IMR-90 (cell line): ENCODE data around the gene CDYL2. TPM values are rescaled to one million over a fixed set of nuclear protein-coding genes. Genes with fewer than 3 reads are reported as not detected.

ENCODE experiments used
- ATAC-seq: fragments of 200-7000 bp; cut with Tn5 transposase; 2 replicates; pipeline ENCODE4 v1.9.1; 2020; ENCODE audit warnings: low read depth, mild to moderate bottlenecking, moderate library complexity
- BruUV-seq: library from RNA; stranded (reverse); fragments of 400-500 nt; replicated peaks from 2 replicates; lab custom pipeline; 2021; lab: Mats Ljungman, UMichigan
- CTCF ChIA-PET: fragments of 300-600 bp; formaldehyde crosslinking; extraction: SDS; loops from one replicate; lab custom pipeline; 2021; ENCODE audit warnings: antibody characterized with exemption; lab: Yijun Ruan, JAX
- POLR2A ChIA-PET: fragments of 300-600 bp; sonication (Branson Sonifier 250); formaldehyde crosslinking; loops from one replicate; lab custom pipeline; 2022; ENCODE audit warnings: antibody characterized with exemption; ENCODE audit not compliant: unreplicated experiment; lab: Charles Lee
- DNase-seq: peaks from one replicate; pipeline ENCODE4 v3.0.0; 2013
- H2AFZ ChIP-seq: replicated peaks from 2 replicates; pipeline ENCODE3; 2013; ENCODE audit warnings: low read length, mild to moderate bottlenecking; ENCODE audit not compliant: poor library complexity
- H2AK5ac ChIP-seq: 2 replicates; pipeline ENCODE4 v1.6.1; 2013; ENCODE audit warnings: low read depth, low read length, inconsistent platforms
- H2AK9ac ChIP-seq: replicated peaks from 2 replicates; pipeline ENCODE3; 2013; ENCODE audit warnings: mild to moderate bottlenecking, low read depth, low read length, moderate library complexity; ENCODE audit not compliant: poor library complexity
- H2BK120ac ChIP-seq: 2 replicates; pipeline ENCODE4 v1.6.1; 2013; ENCODE audit warnings: low read depth, low read length, inconsistent platforms
- H2BK15ac ChIP-seq: 3 replicates; pipeline ENCODE4 v1.6.1; 2013; ENCODE audit warnings: low read depth, low read length, inconsistent platforms
- H2BK20ac ChIP-seq: 2 replicates; pipeline ENCODE4 v1.6.1; 2013; ENCODE audit warnings: low read depth, mild to moderate bottlenecking, inconsistent platforms, low read length, moderate library complexity
- H2BK5ac ChIP-seq: 2 replicates; pipeline ENCODE4 v1.6.1; 2013; ENCODE audit warnings: mild to moderate bottlenecking, low read depth, low read length, inconsistent platforms; ENCODE audit not compliant: poor library complexity, severe bottlenecking
- H3K14ac ChIP-seq: replicated peaks from 2 replicates; pipeline ENCODE4 v1.6.1; 2013; ENCODE audit warnings: low read depth, low read length, inconsistent platforms
- H3K18ac ChIP-seq: 2 replicates; pipeline ENCODE4 v1.6.1; 2013; ENCODE audit warnings: low read depth, low read length, control low read depth
- H3K23ac ChIP-seq: 2 replicates; pipeline ENCODE4 v1.6.1; 2013; ENCODE audit warnings: low read depth, low read length, inconsistent platforms
- H3K27ac ChIP-seq: 2 replicates; pipeline ENCODE4 v1.5.1; 2013; ENCODE audit warnings: mild to moderate bottlenecking, control low read depth, low read length; ENCODE audit not compliant: insufficient read depth
- H3K27me3 ChIP-seq: 2 replicates; pipeline ENCODE4 v1.6.1; 2013; ENCODE audit warnings: low read length; ENCODE audit not compliant: control insufficient read depth, insufficient read depth
- H3K36me3 ChIP-seq: 2 replicates; pipeline ENCODE4 v1.6.1; 2013; ENCODE audit warnings: low read length, mixed read lengths; ENCODE audit not compliant: control insufficient read depth, insufficient read depth
- H3K4ac ChIP-seq: 2 replicates; pipeline ENCODE4 v1.6.1; 2013; ENCODE audit warnings: low read depth, low read length, inconsistent platforms
- H3K4me1 ChIP-seq: 2 replicates; pipeline ENCODE4 v1.6.1; 2013; ENCODE audit warnings: low read length, mixed read lengths; ENCODE audit not compliant: control insufficient read depth, insufficient read depth
- H3K4me2 ChIP-seq: 2 replicates; pipeline ENCODE4 v1.6.1; 2013; ENCODE audit warnings: low read depth, mild to moderate bottlenecking, control low read depth, low read length, moderate library complexity
- H3K4me3 ChIP-seq: 2 replicates; pipeline ENCODE4 v1.5.1; 2013; ENCODE audit warnings: low read depth, mild to moderate bottlenecking, control low read depth, low read length, moderate library complexity; ENCODE audit not compliant: insufficient read depth
- H3K56ac ChIP-seq: 2 replicates; pipeline ENCODE4 v1.6.1; 2013; ENCODE audit warnings: low read length, inconsistent platforms; ENCODE audit not compliant: insufficient read depth; ENCODE audit errors: extremely low read depth
- H3K79me1 ChIP-seq, 2 experiments: 2 replicates each; pipeline ENCODE4 v1.6.1; 2013; ENCODE audit warnings: low read length in 2 of 2, inconsistent platforms in 1 of 2, low read depth in 1 of 2
- H3K9ac ChIP-seq: 2 replicates; pipeline ENCODE4 v1.6.1; 2013; ENCODE audit warnings: low read depth, low read length, control low read depth
- H3K9me1 ChIP-seq: 2 replicates; pipeline ENCODE4 v1.6.1; 2013; ENCODE audit warnings: low read length, inconsistent platforms; ENCODE audit not compliant: insufficient read depth
- H3K9me3 ChIP-seq: 2 replicates; pipeline ENCODE4 v1.6.1; 2013; ENCODE audit warnings: low read length; ENCODE audit not compliant: control insufficient read depth, insufficient read depth
- H4K20me1 ChIP-seq: 2 replicates; pipeline ENCODE4 v1.6.1; 2013; ENCODE audit warnings: low read length, inconsistent platforms; ENCODE audit not compliant: insufficient read depth
- H4K5ac ChIP-seq: 2 replicates; pipeline ENCODE4 v1.6.1; 2013; ENCODE audit warnings: mild to moderate bottlenecking, low read depth, low read length, control low read depth
- H4K8ac ChIP-seq, 2 experiments: 2 replicates each; pipeline ENCODE4 v1.6.1; 2013; ENCODE audit warnings: low read depth in 2 of 2, low read length in 2 of 2, control low read depth in 1 of 2, inconsistent platforms in 1 of 2
- H4K91ac ChIP-seq: 2 replicates; pipeline ENCODE4 v1.6.1; 2013; ENCODE audit warnings: low read depth, low read length, inconsistent platforms; ENCODE audit not compliant: insufficient read depth
- CEBPB ChIP-seq: IDR thresholded peaks from 2 replicates; pipeline ENCODE4 v1.6.1; 2012; ENCODE audit warnings: low read depth, low read length, improper control_type of control experiment
- CHD1 ChIP-seq: IDR thresholded peaks from 2 replicates; pipeline ENCODE4 v1.6.1; 2012; ENCODE audit warnings: low read depth, low read length, improper control_type of control experiment
- CTCF ChIP-seq: conservative IDR thresholded peaks from 2 replicates; pipeline ENCODE4 v1.5.1; 2012; ENCODE audit warnings: mild to moderate bottlenecking, low read depth, low read length, improper control_type of control experiment
- FOS ChIP-seq: fragments of 150-350 bp; IDR thresholded peaks from 2 replicates; pipeline ENCODE4 v1.6.1; 2016; ENCODE audit warnings: low read depth, low read length
- MAFK ChIP-seq: IDR thresholded peaks from 2 replicates; pipeline ENCODE4 v1.6.1; 2012; ENCODE audit warnings: low read depth, low read length, improper control_type of control experiment
- MAZ ChIP-seq: IDR thresholded peaks from 2 replicates; pipeline ENCODE4 v1.6.1; 2012; ENCODE audit warnings: low read depth, mild to moderate bottlenecking, low read length, improper control_type of control experiment, moderate library complexity, borderline replicate concordance
- MXI1 ChIP-seq: IDR thresholded peaks from 2 replicates; pipeline ENCODE4 v1.6.1; 2012; ENCODE audit warnings: low read depth, mild to moderate bottlenecking, low read length, moderate library complexity, borderline replicate concordance
- POLR2A ChIP-seq: IDR thresholded peaks from 2 replicates; pipeline ENCODE4 v1.6.1; 2012; ENCODE audit warnings: mild to moderate bottlenecking, low read depth, low read length
- RAD21 ChIP-seq: IDR thresholded peaks from 2 replicates; pipeline ENCODE4 v1.6.1; 2012; ENCODE audit warnings: low read length, improper control_type of control experiment
- RCOR1 ChIP-seq: IDR thresholded peaks from 2 replicates; pipeline ENCODE4 v1.6.1; 2012; ENCODE audit warnings: mild to moderate bottlenecking, low read length, improper control_type of control experiment; ENCODE audit not compliant: insufficient replicate concordance
- RFX5 ChIP-seq: IDR thresholded peaks from 2 replicates; pipeline ENCODE4 v1.8.0; 2012; ENCODE audit warnings: low read depth, mild to moderate bottlenecking, low read length, moderate library complexity
- SMC3 ChIP-seq: fragments of 150-350 bp; IDR thresholded peaks from 2 replicates; pipeline ENCODE4 v1.6.1; 2016; ENCODE audit warnings: low read depth, mild to moderate bottlenecking, antibody characterized with exemption, low read length, moderate library complexity
- USF2 ChIP-seq: fragments of 150-350 bp; IDR thresholded peaks from 2 replicates; pipeline ENCODE4 v1.6.1; 2017; ENCODE audit warnings: mild to moderate bottlenecking, antibody characterized with exemption, low read length, low read depth
- WGBS, 2 experiments: methylation state at CpG; one replicate each; pipeline versions ENCODE4 v1.1.5 to v1.1.7; 2013; ENCODE audit warnings: missing lambda C conversion rate in 2 of 2; ENCODE audit not compliant: insufficient read length in 1 of 2; ENCODE audit errors: extremely low coverage in 2 of 2; 5-methylcytosine and 5-hydroxymethylcytosine counted together
- dilution Hi-C: fragments of 300-500 bp; cut with HindIII; formaldehyde crosslinking; loops from one replicate; pipeline ENCODE4 v1.14.3; 2018; ENCODE audit warnings: low sequenced_read_pairs; ENCODE audit not compliant: unreplicated experiment
- in situ Hi-C: fragments of 300-500 bp; cut with MboI; formaldehyde crosslinking; loops from 3 replicates; pipeline ENCODE4 v1.14.3; 2019; ENCODE audit warnings: low sequenced_read_pairs, inconsistent platforms, mixed read lengths
- intact Hi-C: fragments of 100-400 bp; cut with micrococcal nuclease; formaldehyde crosslinking; loops from 2 replicates; pipeline ENCODE4 v1.10.0; 2022
- polyA plus RNA-seq, 3 experiments: library from polyadenylated mRNA; depleted of rRNA; stranded (reverse); fragments of >200 nt; gene quantifications; 2 replicates each; pipeline ENCODE4 v1.2.3, GENCODE V29; 2012; ENCODE audit warnings: low replicate concordance in 1 of 3
- total RNA-seq: library from RNA; depleted of rRNA; stranded (reverse); fragments of >200 nt; gene quantifications from 2 replicates; pipeline ENCODE4 v1.2.3, GENCODE V29; 2012

Gene CDYL2
- total and polyA plus RNA-seq, 2 of the 4 experiments (the other 2 are of a cell fraction), result 1.2 to 3.9 TPM

- ATAC-seq (no peak), DNase-seq (no peak)
- Histone ChIP-seq H3K14ac (no peak overlapping the region; the same call in 1 of the 2 replicates), H3K9me3 (peaks cover 5% of the 10 kb centered on the region; the same call in 1 of the 2 replicates), H3K27me3 (no peaks in the 10 kb centered on the region), H3K27ac (no peak overlapping the region), H2AFZ (no peak overlapping the region), H4K8ac (no peak overlapping the region), H2BK120ac (no peak overlapping the region), H3K23ac (no peak overlapping the region), H2AK9ac (no peak overlapping the region), H4K20me1 (no peaks in the 10 kb centered on the region; the same call in 1 of the 2 replicates), H3K4me1 (no peaks in the 10 kb centered on the region), H2BK5ac (no peak overlapping the region), H4K5ac (no peak overlapping the region), H3K4ac (no peak overlapping the region), H2BK20ac (no peak overlapping the region), H3K18ac (no peak overlapping the region), H3K79me1 (no peaks in the 10 kb centered on the region), H3K56ac (no peak overlapping the region), H3K4me3 (no peak overlapping the region), H4K91ac (no peak overlapping the region), H3K36me3 (no peaks in the 10 kb centered on the region), H3K4me2 (no peak overlapping the region), H2AK5ac (no peak overlapping the region), H3K9me1 (peaks cover 3% of the 10 kb centered on the region), H2BK15ac (no peak overlapping the region), H3K9ac (no peak overlapping the region)
- WGBS, 2 experiments, result 20% methylated on average over 4 of the region's 15 CpGs; no CpG with 5 or more reads in 1 of the 2 experiments
- BruUV-seq, result no TSS peak
- ChIA-PET CTCF (no interaction called here), POLR2A (no interaction called here)
- TF ChIP-seq RAD21 (no peak), CTCF (no peak), MAZ (no peak), RCOR1 (no peak), USF2 (no peak), RFX5 (no peak), MXI1 (no peak), CEBPB (no peak), FOS (no peak), CHD1 (no peak), POLR2A (no peak), MAFK (no peak), SMC3 (no peak)
- dilution Hi-C loops, result no loop called here
- intact Hi-C loops, result no loop called here
- in situ Hi-C loops, result no loop called here
Measured at GRCh38 chr16:80666378-80667250, 137.8 kb downstream of the CDYL2 start.
